Camera-type eye (tissue), 1 donor: Measurements from ENCODE around the gene C20orf173. TPM values are rescaled to one million over a fixed set of nuclear protein-coding genes. Genes with fewer than 3 reads are reported as not detected.

Experiments used
- total RNA-seq: library from RNA; depleted of rRNA; stranded (reverse); fragments of >200 nt; gene quantifications from one replicate; pipeline ENCODE4 v1.2.3, GENCODE V29; 2014

C20orf173 gene, protein sequence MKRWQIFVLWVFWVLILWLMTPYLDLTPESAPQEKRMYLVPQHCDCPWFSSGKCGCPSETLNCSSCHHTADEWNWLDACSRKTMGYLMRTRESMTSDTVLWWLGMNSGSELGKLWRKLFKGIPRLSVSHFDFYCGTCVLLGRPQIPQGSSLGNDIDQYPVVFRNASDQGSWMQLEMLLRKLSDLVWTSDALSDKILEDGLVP
- total RNA-seq, result not detected

GRCh38 chr20:35529552-35529951 is at the start of gene C20orf173:
TSS of gene C20orf173 (minus strand) at chr20:35529652. CDS start at chr20:35529373, 279 bp downstream.

DNA sequence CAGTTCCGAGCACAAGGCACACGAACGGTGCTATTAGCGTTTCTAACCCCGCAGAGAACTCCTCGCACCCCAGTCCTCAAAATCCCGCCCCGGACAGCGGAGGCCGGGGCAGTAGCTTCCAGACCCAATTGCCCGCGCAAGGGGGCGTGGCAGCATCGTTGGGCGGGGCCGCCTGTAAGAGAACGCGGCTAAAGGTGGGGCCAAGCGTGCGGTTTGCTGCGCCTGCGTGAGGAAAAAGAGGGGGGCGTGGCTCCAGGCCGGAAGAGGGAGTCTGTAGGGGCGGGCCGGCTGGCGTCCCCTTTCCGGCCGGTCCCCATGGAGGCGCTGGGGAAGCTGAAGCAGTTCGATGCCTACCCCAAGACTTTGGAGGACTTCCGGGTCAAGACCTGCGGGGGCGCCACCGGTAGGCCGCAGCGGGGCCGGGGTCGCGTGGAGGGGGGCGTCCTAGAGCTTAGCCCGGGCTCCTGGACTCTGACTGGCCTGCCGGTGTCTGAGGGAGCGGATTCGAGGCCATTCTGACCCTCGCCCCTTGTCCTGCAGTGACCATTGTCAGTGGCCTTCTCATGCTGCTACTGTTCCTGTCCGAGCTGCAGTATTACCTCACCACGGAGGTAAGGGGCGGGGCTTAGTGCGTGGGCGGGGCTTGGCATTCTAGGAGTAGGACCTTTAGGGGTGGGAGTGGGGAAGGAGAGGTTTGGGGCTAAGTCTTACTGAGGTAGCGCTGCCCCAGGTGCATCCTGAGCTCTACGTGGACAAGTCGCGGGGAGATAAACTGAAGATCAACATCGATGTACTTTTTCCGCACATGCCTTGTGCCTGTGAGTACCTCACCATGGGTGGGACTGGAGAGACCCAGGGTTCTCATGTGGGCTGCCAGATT is 12.6 kb upstream of the C20orf173 start, which contains the start of gene ERGIC3:
TSS of gene ERGIC3 (plus strand) at position 296 of the 880 bp plus-strand sequence. CDS start at position 316, 20 bp downstream.

Other genes with a start within 250 kb of the C20orf173 start
- gene EIF6, start 244.9 kb downstream of the C20orf173 start, total RNA-seq, result 47.2 TPM
- 0.16 TPM for gene FAM83C, start 237.2 kb downstream of the C20orf173 start, total RNA-seq
- 42.7 TPM for gene UQCC1, start 117.7 kb downstream of the C20orf173 start, total RNA-seq
- 0.82 TPM for gene GDF5, start 91.4 kb downstream of the C20orf173 start, total RNA-seq
- 50.9 TPM for gene CEP250, start 74.1 kb downstream of the C20orf173 start, total RNA-seq
- 217 TPM for gene ERGIC3, start 12.4 kb upstream of the C20orf173 start, total RNA-seq
- gene SPAG4, start 86.2 kb upstream of the C20orf173 start, total RNA-seq, result 1.2 TPM
- 86.6 TPM for gene CPNE1, start 135.2 kb upstream of the C20orf173 start, total RNA-seq
- 87.4 TPM for gene RBM12, start 135.2 kb upstream of the C20orf173 start, total RNA-seq
- 38.4 TPM for gene NFS1, start 169.7 kb upstream of the C20orf173 start, total RNA-seq
- 49.9 TPM for gene ROMO1, start 169.8 kb upstream of the C20orf173 start, total RNA-seq
- gene RBM39, start 212.6 kb upstream of the C20orf173 start, total RNA-seq, result 668 TPM
- 46.5 TPM for gene PHF20, start 242.4 kb upstream of the C20orf173 start, total RNA-seq